ENCODE measurements around the gene ENOX2.

- no peak for TF ChIP-seq TARDBP (IDR thresholded peaks at IDR 0.05)
- no peak for TF ChIP-seq CTBP1 (IDR thresholded peaks at IDR 0.05; ENCODE audit: borderline replicate concordance)
These were observed 186.7 kb downstream of the ENOX2 start for GRCh38 chrX:130716346-130716745.

Measured in HEK293T (cell line).